PFSK-1 (cell line): ENCODE results near the gene PHC1.

Experiments
- FOXP2 ChIP-seq: optimal IDR thresholded peaks from 2 replicates; pipeline ENCODE3; 2011; ENCODE audit warnings: borderline replicate concordance, control low read depth, inconsistent platforms; ENCODE audit not compliant: insufficient read depth; ENCODE audit errors: extremely low read length, extremely low read depth
- POLR2AphosphoS5 ChIP-seq: IDR thresholded peaks from 2 replicates; pipeline ENCODE4 v1.6.1; 2012; ENCODE audit warnings: low read depth, mild to moderate bottlenecking, control low read depth, low read length, moderate library complexity
- SIN3A ChIP-seq: IDR thresholded peaks from 2 replicates; pipeline ENCODE4 v1.6.1; 2012; ENCODE audit warnings: mild to moderate bottlenecking, low read length, moderate library complexity, borderline replicate concordance; ENCODE audit not compliant: insufficient read depth
- TAF1 ChIP-seq: IDR thresholded peaks from 2 replicates; pipeline ENCODE4 v1.6.1; 2012; ENCODE audit warnings: low read length, control low read depth, borderline replicate concordance; ENCODE audit not compliant: insufficient read depth
- TF ChIP-seq, protein P1 (sequence below), 2 experiments: IDR thresholded peaks; 2 replicates each; pipeline versions ENCODE4 v1.6.1 to v1.8.0; 2011 to 2012; ENCODE audit warnings: low read depth in 2 of 2, low read length in 2 of 2, control low read depth in 1 of 2, inconsistent platforms in 1 of 2, mild to moderate bottlenecking in 1 of 2, moderate library complexity in 1 of 2; ENCODE audit not compliant: insufficient read depth in 1 of 2

The PHC1 gene

DNA sequence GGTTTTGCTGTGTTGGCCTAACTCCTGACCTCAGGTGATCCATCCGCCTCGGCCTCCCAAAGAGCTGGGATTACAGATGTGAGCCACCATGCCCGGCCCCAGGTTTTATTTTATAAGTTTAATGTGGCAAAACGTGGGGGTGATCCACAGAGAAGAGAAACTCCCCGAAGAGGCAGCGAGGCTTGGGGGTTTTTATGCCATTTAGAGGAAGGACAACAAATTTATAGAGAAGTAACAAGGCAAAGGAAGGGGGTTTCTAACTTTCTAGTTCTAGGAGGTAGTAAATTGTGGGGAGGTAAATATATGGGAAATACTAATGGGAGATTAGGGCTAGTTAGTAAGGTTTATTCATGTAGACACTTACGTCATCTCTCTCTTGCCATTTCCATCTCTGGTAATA lies 17.2 kb upstream of the PHC1 start:
- TF ChIP-seq TAF1 (no peak), FOXP2 (no peak), POLR2AphosphoS5 (no peak), SIN3A (no peak)
- TF ChIP-seq, protein P1, sequence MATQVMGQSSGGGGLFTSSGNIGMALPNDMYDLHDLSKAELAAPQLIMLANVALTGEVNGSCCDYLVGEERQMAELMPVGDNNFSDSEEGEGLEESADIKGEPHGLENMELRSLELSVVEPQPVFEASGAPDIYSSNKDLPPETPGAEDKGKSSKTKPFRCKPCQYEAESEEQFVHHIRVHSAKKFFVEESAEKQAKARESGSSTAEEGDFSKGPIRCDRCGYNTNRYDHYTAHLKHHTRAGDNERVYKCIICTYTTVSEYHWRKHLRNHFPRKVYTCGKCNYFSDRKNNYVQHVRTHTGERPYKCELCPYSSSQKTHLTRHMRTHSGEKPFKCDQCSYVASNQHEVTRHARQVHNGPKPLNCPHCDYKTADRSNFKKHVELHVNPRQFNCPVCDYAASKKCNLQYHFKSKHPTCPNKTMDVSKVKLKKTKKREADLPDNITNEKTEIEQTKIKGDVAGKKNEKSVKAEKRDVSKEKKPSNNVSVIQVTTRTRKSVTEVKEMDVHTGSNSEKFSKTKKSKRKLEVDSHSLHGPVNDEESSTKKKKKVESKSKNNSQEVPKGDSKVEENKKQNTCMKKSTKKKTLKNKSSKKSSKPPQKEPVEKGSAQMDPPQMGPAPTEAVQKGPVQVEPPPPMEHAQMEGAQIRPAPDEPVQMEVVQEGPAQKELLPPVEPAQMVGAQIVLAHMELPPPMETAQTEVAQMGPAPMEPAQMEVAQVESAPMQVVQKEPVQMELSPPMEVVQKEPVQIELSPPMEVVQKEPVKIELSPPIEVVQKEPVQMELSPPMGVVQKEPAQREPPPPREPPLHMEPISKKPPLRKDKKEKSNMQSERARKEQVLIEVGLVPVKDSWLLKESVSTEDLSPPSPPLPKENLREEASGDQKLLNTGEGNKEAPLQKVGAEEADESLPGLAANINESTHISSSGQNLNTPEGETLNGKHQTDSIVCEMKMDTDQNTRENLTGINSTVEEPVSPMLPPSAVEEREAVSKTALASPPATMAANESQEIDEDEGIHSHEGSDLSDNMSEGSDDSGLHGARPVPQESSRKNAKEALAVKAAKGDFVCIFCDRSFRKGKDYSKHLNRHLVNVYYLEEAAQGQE (IDR thresholded peaks at IDR 0.05; ENCODE audit: insufficient read depth in 1 of 2, low read depth in 2 of 2, low read length in 2 of 2): no peak

DNA sequence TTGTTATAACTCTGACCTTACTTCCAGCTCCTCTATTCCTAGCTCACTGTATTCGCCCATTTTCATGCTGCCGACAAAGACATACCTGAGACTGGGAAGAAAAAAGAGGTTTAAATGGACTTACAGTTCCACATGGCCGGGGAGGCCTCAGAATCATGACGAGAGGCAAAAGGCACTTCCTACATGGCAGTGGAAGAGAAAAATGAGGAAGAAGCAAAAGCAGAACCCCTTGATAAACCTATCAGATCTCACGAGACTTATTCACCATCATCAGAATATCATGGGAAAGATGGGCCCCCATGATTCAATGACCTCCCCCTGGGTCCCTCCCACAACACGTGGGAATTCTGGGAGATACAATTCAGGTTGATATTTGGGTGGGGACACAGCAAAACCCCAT lies 14.5 kb upstream of the PHC1 start:
- TF ChIP-seq SIN3A: no peak
- TF ChIP-seq, protein P1 (IDR thresholded peaks at IDR 0.05; ENCODE audit: insufficient read depth in 1 of 2, low read depth in 2 of 2, low read length in 2 of 2): no peak
- TF ChIP-seq POLR2AphosphoS5: no peak
- no peak for TF ChIP-seq TAF1
- no peak for TF ChIP-seq FOXP2

DNA sequence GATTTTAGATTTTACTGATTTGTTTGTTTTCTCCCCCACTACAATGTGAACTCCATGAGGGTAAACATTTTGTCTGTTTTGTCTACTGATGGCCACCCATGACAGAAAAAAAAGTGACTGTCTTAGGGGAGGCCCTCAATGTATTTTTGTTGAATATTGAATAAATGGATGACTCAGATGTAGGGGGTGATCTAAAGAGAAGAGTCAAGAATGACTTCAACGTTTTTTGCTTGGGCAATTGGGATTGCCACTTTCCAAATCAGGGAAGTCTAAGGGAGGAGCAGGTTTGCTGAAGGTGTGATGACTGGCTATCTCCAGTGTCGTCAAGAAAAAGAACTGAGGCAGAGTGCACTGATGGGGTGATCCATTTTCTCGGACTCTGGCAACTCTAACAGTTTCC lies 10.7 kb upstream of the PHC1 start:
- TF ChIP-seq POLR2AphosphoS5 (no peak), SIN3A (no peak), TAF1 (no peak), FOXP2 (no peak)
- TF ChIP-seq, protein P1 (IDR thresholded peaks at IDR 0.05; ENCODE audit: insufficient read depth in 1 of 2, low read depth in 2 of 2, low read length in 2 of 2): no peak

DNA sequence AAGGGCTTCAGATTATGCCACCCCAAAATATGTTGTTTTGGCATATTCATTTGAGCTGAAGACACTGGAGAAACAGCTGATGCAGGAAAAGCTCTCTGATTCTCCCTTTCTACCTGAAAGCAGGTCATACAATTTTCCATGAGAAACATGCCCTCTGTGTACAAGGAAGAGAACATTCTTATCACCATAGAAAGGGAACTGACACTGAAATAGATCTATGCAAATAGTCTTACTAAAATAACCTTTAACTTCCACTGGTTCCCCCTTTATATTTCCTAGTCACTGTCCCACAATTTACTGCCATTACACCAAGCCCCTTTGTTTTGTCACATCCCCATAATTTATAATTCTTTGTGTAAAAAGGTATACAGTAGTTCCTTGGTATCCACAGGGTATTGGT lies 9.6 kb upstream of the PHC1 start:
- TF ChIP-seq SIN3A (no peak), FOXP2 (no peak), TAF1 (no peak), POLR2AphosphoS5 (no peak)
- TF ChIP-seq, protein P1 (IDR thresholded peaks at IDR 0.05; ENCODE audit: insufficient read depth in 1 of 2, low read depth in 2 of 2, low read length in 2 of 2): no peak

DNA sequence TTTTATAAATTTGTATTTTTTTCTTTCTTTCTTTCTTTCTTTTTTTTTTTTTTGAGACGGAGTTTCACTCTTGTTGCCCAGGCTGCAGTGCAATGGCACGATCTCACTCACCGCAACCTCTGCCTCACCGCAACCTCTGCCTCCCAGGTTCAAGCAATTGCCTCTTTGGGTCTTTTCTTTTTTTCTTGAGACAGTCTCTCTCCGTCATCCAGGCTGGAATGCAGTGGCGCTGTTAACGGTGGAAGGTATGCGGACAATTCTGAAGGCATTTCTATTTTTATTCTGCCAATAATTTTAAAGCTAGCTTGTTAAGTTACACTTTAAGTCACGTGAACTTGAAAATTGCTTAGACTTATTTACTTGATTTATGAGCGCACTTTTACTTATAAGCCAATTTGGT lies 8.8 kb upstream of the PHC1 start:
- TF ChIP-seq TAF1 (no peak), POLR2AphosphoS5 (no peak), FOXP2 (no peak), SIN3A (no peak)
- TF ChIP-seq, protein P1 (IDR thresholded peaks at IDR 0.05; ENCODE audit: insufficient read depth in 1 of 2, low read depth in 2 of 2, low read length in 2 of 2): no peak
